Femur (tissue), 1 donor: ENCODE measurements around the gene PAPLN.

ENCODE experiments used
- DNase-seq: peaks from one replicate; pipeline ENCODE4 v3.0.0-alpha.2; 2017

The PAPLN gene

GRCh38 chr14:73231981-73232851 is 5.1 kb upstream of the PAPLN start:
- DNase-seq, result no peak

- DNase-seq, result no peak
Observed at GRCh38 chr14:73232984-73233383, 4.3 kb upstream of the PAPLN start.

DNA sequence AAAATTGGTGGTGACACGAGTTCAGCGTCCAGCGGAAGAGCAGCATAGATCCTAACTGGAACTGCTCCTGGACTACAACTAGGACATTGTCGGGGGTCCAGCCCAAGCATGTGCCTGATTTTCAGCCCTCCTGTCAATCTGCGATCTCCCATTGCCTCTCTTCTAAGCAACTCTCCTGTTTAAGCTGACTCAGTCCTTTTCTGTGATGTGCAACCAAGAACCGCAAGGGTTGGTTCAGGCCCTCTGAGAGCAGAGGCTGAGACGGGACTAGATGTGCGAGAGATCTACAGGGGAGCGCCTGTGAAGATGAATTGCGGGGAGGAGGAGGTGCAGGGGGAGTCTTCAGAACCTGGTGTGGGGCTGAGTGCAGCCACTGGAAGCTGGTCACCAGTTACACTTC is 3.7 kb upstream of the PAPLN start:
- DNase-seq, result no peak

GRCh38 chr14:73234029-73234428 is 3.3 kb upstream of the PAPLN start:
- DNase-seq, result no peak

DNA sequence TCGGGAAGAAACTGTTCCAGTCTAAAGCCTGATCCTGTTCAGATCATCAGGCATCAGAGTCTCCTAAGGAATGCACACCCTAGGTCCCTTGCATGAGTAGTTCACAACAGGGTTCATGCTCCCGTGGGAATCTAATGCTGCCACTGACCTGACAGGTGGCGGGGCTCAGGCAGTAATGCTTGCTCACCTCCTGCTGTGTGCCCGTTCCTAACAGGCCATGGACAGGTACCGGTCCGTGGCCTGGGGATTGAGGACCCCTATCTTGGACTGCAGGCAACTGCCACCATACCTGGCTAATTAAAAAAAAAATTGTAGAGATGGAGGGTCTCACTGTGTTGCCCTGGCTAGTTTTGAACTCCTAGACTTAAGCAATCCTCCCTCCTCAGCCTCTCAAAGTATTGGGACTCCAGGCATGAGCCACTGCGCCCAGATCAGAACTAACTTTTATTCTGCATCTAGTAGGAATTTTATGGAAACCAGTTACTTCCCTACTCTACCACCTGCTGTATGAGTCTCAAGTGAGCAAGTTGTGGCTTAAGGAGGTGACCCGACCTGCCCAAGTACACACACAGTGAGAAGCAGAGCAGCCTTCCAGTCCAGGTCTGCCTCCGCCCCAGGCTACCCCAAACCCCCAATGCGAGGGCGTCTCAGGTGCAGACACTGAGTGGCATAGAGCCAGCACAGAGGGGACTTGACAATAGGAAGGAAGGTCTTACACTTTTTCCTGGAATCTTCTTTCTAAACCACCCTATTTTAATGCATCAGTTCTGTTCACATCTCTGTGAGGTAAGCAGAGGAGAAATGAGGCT is 2.5 kb upstream of the PAPLN start:
- DNase-seq, result no peak

- DNase-seq, result no peak
Observed at GRCh38 chr14:73235531-73236155, 1.7 kb upstream of the PAPLN start.

DNA sequence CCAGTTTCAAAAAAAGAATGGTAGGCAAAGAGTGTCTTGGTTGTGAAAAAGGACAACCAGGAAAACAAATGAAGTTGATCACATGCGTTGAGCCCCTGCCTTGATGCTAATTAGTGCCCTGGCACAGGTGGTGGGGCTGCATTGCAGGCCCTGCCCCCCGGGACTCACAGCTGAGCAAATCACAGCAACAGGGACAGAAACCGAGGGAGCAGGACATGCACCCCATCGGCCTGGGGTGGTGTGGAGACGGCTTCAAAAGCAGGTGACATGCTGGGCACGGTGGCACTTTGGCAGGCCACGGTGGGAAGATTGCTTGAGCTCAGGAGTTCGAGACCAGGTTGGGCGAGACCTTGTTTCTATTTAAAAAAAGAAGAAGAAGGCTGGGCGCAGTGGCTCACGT is 1.1 kb upstream of the PAPLN start:
- no peak for DNase-seq

GRCh38 chr14:73236752-73237218 is 521 bp upstream of the PAPLN start:
- no peak for DNase-seq

DNA sequence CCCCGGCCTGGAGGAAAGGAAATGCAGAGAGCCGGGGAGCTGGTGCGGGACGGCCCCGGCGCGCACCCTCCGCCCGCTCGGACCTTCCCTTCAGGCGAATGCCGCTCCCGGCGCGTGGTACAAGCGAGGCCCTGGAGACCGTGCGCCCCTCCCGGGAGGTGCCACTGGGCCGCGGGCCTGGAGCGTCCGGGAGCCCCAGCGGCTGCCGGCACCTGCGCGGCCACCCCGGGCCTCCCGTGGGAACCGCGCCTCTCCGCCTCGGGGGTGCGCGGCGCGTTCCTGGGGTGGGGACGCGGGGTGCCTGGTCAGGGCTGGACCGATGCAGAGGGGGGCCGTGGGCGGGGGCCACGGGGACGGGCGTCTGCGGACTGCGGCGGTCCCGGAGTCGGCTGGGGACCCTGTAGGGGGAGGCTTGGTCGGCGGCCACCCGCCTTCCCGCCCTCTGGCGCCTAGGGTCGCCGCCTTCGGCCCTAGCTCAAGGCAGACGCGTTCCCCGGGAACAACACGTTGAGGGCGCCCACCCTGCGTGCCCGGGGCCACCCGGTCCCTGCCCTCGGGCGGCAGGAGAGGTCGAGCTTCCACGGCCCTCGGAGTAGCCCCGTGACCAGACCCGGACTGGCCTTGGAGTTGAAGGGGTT is 599 bp downstream of the PAPLN start:
- DNase-seq, result no peak

DNA sequence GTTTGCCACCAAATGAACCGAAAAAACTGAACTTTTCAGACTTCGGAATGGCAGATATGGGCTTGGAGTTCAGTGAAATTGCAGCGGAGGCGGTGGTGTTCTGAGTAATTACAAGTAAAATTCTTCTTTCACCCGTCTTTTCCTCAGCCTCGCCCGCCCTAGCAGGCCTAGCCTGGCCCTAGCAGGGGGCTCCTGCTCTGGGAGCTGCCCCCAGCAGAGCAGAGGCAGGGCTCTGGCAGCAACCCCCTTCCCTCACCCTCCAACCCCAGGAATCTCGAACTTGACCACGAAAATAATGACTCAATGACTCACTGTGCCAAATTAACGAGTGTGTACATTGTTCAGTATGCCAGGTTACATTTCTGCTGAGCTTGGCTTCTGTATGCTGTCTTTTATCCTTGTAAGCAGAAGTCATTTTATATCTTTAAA is 1.1 kb downstream of the PAPLN start:
- DNase-seq, result no peak

DNA sequence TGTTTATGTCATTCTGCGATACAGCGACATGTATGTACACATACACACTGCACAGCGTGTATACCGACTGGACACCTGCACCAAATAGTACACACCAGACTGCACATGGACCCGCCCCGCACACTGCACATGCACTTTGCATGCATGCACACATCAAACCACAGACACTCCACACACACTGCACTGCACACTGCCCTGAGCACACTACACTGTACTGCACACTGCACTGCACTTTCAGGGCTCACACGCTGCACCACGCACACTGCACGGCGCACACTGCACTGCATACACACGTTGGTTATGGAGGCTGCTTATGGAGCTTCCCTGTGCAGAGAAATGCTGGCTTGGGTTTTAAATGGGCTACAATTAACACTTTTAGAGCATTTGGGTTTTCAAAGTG is 1.6 kb downstream of the PAPLN start:
- DNase-seq, result no peak

- DNase-seq, result peak; percentile 49
Observed at GRCh38 chr14:73239393-73240241, 2.3 kb downstream of the PAPLN start.

GRCh38 chr14:73240816-73241480 is 3.6 kb downstream of the PAPLN start:
- peak; percentile 35 for DNase-seq

DNA sequence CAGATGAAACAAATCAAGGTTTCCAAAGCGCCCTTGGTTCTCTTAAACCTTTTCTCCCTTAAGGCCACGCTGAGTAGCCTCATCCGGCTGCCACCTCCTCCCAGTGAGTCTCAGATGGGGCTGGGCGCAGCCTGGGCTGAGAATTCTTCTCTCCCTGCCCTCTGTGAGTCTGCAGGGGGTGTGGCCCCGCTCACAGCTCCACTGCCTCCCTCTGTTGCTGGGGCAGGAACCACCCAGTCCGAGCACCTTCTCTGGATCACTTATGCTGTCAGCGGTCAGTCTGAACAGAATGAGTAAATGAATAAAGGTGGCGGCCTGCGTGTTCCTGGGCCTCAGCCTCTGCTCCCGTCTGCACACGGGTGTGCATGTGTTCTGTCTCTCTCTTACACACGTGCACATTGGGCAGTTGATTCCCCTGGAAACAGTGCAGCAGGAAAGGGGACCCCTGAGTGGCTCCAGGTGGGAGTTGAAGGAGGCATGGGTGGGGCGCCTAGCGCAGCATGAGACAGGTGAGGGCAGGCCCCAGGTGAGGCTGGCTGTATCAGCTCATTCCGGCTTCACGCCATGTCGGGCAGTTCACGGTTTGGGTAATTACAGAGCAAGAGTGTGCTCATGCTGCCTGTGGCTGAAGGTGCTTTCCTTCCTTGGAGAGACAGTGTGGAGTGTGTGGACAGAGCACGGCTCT is 4.3 kb downstream of the PAPLN start:
- peak; percentile 16 for DNase-seq

DNA sequence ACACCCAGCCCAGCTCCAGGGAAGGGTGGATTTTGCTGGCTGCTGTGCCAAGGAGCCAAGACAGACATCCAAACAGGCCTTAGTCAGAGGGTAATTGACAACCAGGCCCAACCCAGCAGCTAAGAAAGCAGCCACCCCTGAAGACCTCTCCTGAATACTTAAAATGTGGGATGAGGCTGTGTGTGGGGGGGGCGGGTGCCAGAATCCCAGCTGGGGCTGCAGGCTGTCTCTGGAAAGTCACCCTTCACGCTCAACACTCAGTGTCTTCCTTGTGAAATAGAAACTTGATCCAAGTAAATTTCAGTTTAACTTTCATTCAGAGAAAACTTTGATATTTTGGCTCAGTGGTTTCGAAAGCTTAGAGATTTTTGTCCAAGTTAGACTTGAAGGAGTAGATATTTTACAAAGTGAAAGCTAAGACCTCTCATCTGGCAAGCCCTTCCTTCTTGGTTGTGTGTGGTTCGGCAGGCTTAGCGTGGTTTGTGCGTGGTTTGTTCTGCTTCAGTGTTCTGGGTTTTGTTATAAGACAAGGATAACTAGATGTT is 5.1 kb downstream of the PAPLN start:
- DNase-seq, result peak; percentile 14

GRCh38 chr14:73243341-73243740 is 6.0 kb downstream of the PAPLN start:
- no peak for DNase-seq

DNA sequence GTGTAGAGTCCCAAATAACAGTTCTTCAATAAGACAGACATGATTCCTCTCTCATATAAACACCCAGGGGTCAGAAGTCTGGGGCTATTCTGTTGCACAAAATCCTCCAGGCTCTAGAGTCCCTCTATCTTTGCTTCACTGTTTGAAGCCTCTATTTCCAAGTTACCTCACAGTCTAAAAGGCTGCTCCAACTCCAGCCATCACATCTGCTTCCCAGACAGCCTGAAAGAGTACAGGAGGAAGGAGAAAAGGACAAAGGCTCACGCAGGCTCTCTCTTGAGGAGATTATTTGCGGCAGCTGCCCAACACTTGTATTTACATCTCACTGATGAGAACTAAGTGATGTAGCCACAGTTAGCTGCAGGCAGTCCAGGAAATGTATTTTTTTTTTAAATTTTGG is 6.4 kb downstream of the PAPLN start:
- no peak for DNase-seq

DNA sequence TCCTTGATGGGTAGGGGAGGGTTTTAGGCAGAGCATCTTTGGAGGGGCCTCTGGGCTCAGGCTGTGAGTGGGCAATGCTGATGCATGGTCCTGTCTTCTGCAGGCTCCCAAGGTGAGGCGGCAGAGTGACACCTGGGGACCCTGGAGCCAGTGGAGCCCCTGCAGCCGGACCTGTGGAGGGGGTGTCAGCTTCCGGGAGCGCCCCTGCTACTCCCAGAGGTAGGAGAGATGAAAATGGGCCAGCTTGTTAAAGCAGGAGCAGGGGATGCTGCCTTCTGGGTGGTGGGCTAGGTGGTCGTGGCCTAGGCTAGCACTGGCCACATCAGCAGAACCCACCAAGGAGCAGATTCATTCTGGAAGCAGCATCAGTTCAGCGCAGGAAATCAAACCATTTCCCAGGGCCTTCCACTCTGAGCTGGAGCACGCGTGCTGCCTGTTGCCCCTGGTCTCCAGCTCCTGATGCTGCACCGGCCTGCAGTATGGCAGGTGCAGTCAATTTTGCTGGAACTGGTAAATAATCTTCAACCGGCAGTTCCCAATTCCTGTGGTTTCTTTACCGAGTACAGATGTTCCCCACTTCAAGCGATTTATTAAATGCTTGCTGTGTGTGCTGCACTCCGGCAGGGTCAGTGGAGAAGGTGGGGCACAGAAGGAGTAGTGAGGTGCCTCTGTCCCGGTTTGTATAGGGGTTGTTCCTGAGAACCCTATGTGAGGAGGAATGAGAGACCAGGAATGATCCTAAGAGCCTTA is 7.4 kb downstream of the PAPLN start:
- DNase-seq, result no peak

GRCh38 chr14:73245480-73246325 is 8.4 kb downstream of the PAPLN start:
- peak; percentile 59 for DNase-seq
